Neural cell (in vitro differentiated cells): ENCODE results near the gene PCNA. TPM values are rescaled to one million over a fixed set of nuclear protein-coding genes. Genes with fewer than 3 reads are reported as not detected.

ENCODE experiments used
- H2AFZ ChIP-seq: fragments of 200-600, 300-800 bp; sonication (generic), shearing (Covaris generic); 2 replicates; pipeline ENCODE4 v1.6.0; 2014; ENCODE audit warnings: low read depth, mild to moderate bottlenecking, antibody characterized with exemption, low read length, moderate library complexity
- H3F3A ChIP-seq: fragments of 200-600 bp; shearing (Covaris generic); 2 replicates; pipeline ENCODE4 v1.6.1; 2016; ENCODE audit warnings: mild to moderate bottlenecking, moderate library complexity, mixed read lengths, antibody characterized with exemption, low read length; ENCODE audit not compliant: insufficient read depth, poor library complexity, severe bottlenecking
- H3K27ac ChIP-seq: fragments of 200-600, 300-800 bp; sonication (generic), shearing (Covaris generic); 2 replicates; pipeline ENCODE4 v1.5.1; 2014; ENCODE audit warnings: mild to moderate bottlenecking, low read length, moderate library complexity
- H3K27me3 ChIP-seq: fragments of 300-800, 200-600 bp; sonication (generic), shearing (Covaris generic); 2 replicates; pipeline ENCODE4 v1.6.0; 2014; ENCODE audit warnings: mild to moderate bottlenecking, low read depth, low read length, moderate library complexity; ENCODE audit not compliant: insufficient read depth
- H3K36me3 ChIP-seq: fragments of 300-800, 200-600 bp; sonication (generic), shearing (Covaris generic); 2 replicates; pipeline ENCODE4 v1.5.1; 2014; ENCODE audit warnings: mild to moderate bottlenecking, antibody characterized with exemption, low read length, moderate library complexity; ENCODE audit not compliant: insufficient read depth
- H3K4me2 ChIP-seq: fragments of 300-800, 200-600 bp; sonication (generic), shearing (Covaris generic); 2 replicates; pipeline ENCODE4 v1.6.0; 2014; ENCODE audit warnings: mild to moderate bottlenecking, low read length
- H3K4me3 ChIP-seq: fragments of 300-800, 200-600 bp; sonication (generic), shearing (Covaris generic); 2 replicates; pipeline ENCODE4 v1.5.1; 2014; ENCODE audit warnings: mild to moderate bottlenecking, low read length, moderate library complexity
- H3K79me2 ChIP-seq: fragments of 200-600 bp; shearing (Covaris generic); replicated peaks from 2 replicates; pipeline ENCODE4 v1.6.0; 2014; ENCODE audit warnings: mild to moderate bottlenecking, low read length, moderate library complexity; ENCODE audit not compliant: insufficient read depth
- H3K9ac ChIP-seq: fragments of 300-800, 200-600 bp; sonication (generic), shearing (Covaris generic); 2 replicates; pipeline ENCODE4 v1.6.1; 2016; ENCODE audit warnings: mild to moderate bottlenecking, low read length, mixed read lengths
- H3K9me2 ChIP-seq: fragments of 200-600 bp; shearing (Covaris generic); 2 replicates; pipeline ENCODE4 v1.6.1; 2016; ENCODE audit warnings: mild to moderate bottlenecking, low read length, mixed read lengths; ENCODE audit not compliant: insufficient read depth
- H3K9me3 ChIP-seq: fragments of 200-600, 300-800 bp; sonication (generic), shearing (Covaris generic); 2 replicates; pipeline ENCODE4 v1.6.1; 2016; ENCODE audit warnings: mild to moderate bottlenecking, mixed run types, low read length, moderate library complexity, mixed read lengths
- H4K20me1 ChIP-seq: fragments of 200-600 bp; shearing (Covaris generic); 2 replicates; pipeline ENCODE4 v1.6.1; 2016; ENCODE audit warnings: mild to moderate bottlenecking, mixed run types; ENCODE audit not compliant: insufficient read depth
- CTCF ChIP-seq: fragments of 450-650 bp; IDR thresholded peaks from 2 replicates; pipeline ENCODE4 v1.5.1; 2014; ENCODE audit warnings: antibody characterized with exemption, mild to moderate bottlenecking, moderate library complexity; ENCODE audit not compliant: poor library complexity, severe bottlenecking
- EP300 ChIP-seq: fragments of 450-650 bp; conservative IDR thresholded peaks from 2 replicates; pipeline ENCODE4 v1.6.1; 2014; ENCODE audit warnings: antibody characterized with exemption, mild to moderate bottlenecking, moderate library complexity; ENCODE audit not compliant: poor library complexity, severe bottlenecking
- EZH2 ChIP-seq: fragments of 200-600, 300-800 bp; shearing (Covaris generic), sonication (generic); IDR thresholded peaks from 2 replicates; pipeline ENCODE4 v1.6.1; 2014; ENCODE audit warnings: antibody characterized with exemption, low read length, borderline replicate concordance, mild to moderate bottlenecking; ENCODE audit not compliant: insufficient read depth, poor library complexity, severe bottlenecking
- MXI1 ChIP-seq: fragments of 450-650 bp; conservative IDR thresholded peaks from 2 replicates; pipeline ENCODE4 v1.6.1; 2014; ENCODE audit warnings: antibody characterized with exemption, mild to moderate bottlenecking; ENCODE audit not compliant: poor library complexity, severe bottlenecking
- POLR2AphosphoS5 ChIP-seq: IDR thresholded peaks from 2 replicates; pipeline ENCODE4 v1.6.1; 2012
- RAD21 ChIP-seq: fragments of 450-650 bp; conservative IDR thresholded peaks from 2 replicates; pipeline ENCODE4 v1.6.1; 2014; ENCODE audit warnings: antibody characterized with exemption, mild to moderate bottlenecking, moderate library complexity
- REST ChIP-seq: IDR thresholded peaks from 2 replicates; pipeline ENCODE4 v1.6.1; 2012; ENCODE audit warnings: borderline replicate concordance
- SMC3 ChIP-seq: fragments of 450-650 bp; conservative IDR thresholded peaks from 2 replicates; pipeline ENCODE4 v1.6.1; 2014; ENCODE audit warnings: antibody characterized with exemption, mild to moderate bottlenecking, moderate library complexity; ENCODE audit not compliant: poor library complexity
- TAF1 ChIP-seq: IDR thresholded peaks from 2 replicates; pipeline ENCODE4 v1.6.1; 2012; ENCODE audit warnings: low read depth
- polyA plus RNA-seq: library from polyadenylated mRNA; depleted of rRNA; stranded (reverse); fragments of >200 nt; gene quantifications from 2 replicates; pipeline ENCODE4 v1.2.3, GENCODE V29; 2014

PCNA gene
- polyA plus RNA-seq, 1 donor from 2014 or later, result 165 TPM

GRCh38 chr20:5120185-5120476 lies 373 bp upstream of the PCNA start:
- H3K4me2 ChIP-seq, result peak overlapping the region; percentile 59
- H3K9ac ChIP-seq, result peak overlapping the region; percentile 57
- H3K79me2 ChIP-seq, result peaks cover 29% of the 10 kb centered on the region
- H4K20me1 ChIP-seq, result peaks cover 9% of the 10 kb centered on the region
- H3K36me3 ChIP-seq, result no peaks in the 10 kb centered on the region
- no peaks in the 10 kb centered on the region for H3K9me3 ChIP-seq
- peak overlapping the region; percentile 41 for H3K27ac ChIP-seq
- no peaks in the 10 kb centered on the region for H3K9me2 ChIP-seq
- peak overlapping the region; percentile 85 for H3K4me3 ChIP-seq
- no peaks in the 10 kb centered on the region for H3K27me3 ChIP-seq
- TF ChIP-seq MXI1 (no peak), POLR2AphosphoS5 (no peak), EZH2 (no peak), CTCF (no peak), SMC3 (no peak), REST (no peak), EP300 (no peak), TAF1 (no peak), RAD21 (no peak)
- peak overlapping the region; percentile 63 for H2AFZ ChIP-seq
- H3F3A ChIP-seq, result no peaks in the 10 kb centered on the region

GRCh38 chr20:5119143-5119434 lies 669 bp downstream of the PCNA start:
- H3K4me2 ChIP-seq, result peak overlapping the region; percentile 93
- no peaks in the 10 kb centered on the region for H3K9me2 ChIP-seq
- no peaks in the 10 kb centered on the region for H3F3A ChIP-seq
- H3K9ac ChIP-seq, result peak overlapping the region; percentile 11
- H4K20me1 ChIP-seq, result peaks cover 9% of the 10 kb centered on the region
- H3K27me3 ChIP-seq, result no peaks in the 10 kb centered on the region
- H2AFZ ChIP-seq, result no peak overlapping the region
- peak overlapping the region; percentile 85 for H3K4me3 ChIP-seq
- H3K9me3 ChIP-seq, result no peaks in the 10 kb centered on the region
- no peak overlapping the region for H3K27ac ChIP-seq
- peaks cover 29% of the 10 kb centered on the region for H3K79me2 ChIP-seq
- H3K36me3 ChIP-seq, result no peaks in the 10 kb centered on the region
- TF ChIP-seq REST (no peak), POLR2AphosphoS5 (no peak), TAF1 (no peak), MXI1 (no peak), EP300 (no peak), CTCF (no peak), SMC3 (no peak), RAD21 (no peak), EZH2 (no peak)
